Activated gamma-delta T cell treated with anti-CD3 and anti-CD28 coated beads, Interleukin-2, amount 50 U/mL, for 16 hours (primary cell): ENCODE results near the gene RALGAPA1.
A peak's percentile ranks its signal among the peaks of the same experiment; 100 is the strongest.
"Not testable (repeated sequence)": the region's sequence is repeated elsewhere in the genome, so short reads cannot be mapped to it uniquely, and the experiment has no call there.

Experiments
- DNase-seq: peaks from one replicate; pipeline ENCODE4 v3.0.0-alpha.2; 2020; ENCODE audit warnings: low read depth

The RALGAPA1 gene

DNA sequence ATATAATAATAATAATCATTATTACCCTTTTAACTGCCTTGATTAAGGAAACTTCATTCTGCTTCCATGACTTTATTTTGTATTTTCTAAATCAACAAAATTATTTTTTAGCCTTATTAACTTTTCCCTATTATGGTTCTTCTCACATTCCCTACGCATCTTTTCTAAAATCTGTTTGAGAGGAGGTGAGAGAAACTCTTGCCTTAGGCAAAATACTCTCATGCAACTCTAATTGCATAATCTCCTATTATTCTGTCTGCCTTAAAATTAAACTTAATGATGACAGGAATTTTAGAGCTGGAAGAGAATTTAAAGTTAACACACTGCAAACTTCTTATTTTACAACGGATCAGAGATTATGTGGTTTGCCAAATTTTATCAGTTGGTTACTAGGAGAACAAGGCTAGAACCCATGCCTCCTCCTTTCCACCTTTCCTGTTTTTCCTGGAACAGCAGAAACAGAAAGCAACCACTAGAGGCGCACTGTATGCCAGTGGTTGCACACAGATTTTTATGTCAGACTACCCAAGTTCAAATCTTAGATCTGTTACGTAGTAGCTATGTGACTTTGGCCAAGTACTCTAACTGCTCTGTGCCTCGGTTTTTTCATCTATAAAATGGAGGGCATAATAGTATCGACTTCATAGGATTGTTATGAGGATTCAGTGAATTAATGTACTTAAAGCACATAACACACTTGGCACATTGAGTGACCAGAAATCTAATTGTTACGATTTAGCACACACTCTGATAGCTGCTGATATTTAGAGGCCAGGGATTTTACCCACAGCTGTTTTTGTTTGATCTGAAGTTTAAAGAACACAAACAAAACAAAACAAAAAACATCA is 12.7 kb upstream of the RALGAPA1 start:
- no peak for DNase-seq

DNA sequence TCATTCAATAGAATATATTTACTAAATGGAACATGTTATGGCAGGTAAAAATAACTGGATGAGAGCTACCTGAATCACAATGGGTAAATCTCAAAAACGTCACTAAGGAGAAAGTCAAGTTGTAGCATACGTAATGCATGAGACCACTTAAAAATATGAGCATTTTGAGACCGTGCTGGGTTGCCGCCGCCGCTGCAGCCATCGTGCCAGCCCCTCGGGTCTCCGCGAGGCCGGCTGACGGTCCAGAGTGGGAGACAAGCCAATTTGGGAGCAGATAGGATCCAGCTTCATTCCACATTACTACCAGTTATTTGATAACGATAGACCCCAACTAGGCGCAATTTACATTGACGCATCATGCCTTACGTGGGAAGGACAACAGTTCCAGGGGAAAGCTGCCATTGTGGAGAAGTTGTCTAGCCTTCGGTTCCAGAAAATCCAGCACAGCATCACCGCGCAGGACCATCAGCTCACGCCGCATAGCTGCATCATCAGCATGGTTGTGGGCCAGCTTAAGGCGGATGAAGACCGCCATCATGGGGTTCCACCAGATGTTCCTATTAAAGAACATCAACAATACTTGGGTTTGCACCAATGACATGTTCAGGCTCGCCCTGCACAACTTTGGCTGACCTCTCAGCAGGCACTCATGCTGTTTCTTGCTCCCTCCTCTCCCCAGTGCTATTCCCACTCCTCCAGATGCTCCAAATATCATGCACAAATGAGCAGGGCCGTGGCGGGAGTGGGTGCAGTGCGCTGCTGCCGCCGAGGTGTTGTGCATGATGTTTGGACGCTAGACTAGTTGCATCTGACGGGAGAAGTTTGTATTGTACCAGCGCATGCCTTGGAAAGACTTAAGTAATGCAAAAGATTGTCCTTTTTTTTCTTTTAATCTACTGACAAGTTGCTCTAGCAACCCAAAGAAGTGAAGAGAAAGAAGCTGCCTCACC is 10.8 kb upstream of the RALGAPA1 start:
- DNase-seq, result no peak

DNA sequence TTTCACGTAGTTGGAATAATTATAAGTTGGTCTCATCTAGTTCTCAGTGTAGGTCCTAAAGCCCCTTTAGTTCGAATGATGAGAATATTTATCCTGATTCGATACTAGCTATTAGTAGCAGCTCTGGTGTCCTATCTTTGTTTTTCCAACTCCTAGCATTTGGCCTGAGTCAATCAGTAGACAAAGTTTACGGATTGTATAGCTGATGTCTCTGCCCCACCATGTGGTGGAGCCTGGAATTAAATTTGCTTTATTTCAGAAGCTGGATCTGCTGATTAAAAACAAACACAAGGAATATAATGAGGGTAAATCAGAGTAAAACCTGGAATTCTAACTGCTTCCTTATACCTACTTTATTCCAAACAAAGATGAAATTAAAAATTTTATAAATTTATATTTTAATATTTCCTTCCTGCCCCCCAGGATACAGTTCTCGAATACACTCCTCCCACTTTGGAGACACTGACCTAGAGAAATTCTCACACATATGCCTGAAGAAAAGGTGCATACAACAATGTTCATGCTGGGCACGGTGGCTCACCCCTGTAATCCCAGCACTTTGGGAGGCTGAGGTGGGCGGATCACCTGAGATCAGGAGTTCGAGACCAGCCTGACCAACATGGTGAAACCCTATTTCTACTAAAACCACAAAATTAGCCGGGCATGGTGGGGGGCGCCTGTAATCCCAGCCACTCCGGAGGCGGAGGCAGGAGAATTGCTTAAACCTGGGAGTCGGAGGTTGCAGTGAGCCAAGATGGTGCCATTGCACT is 9.4 kb upstream of the RALGAPA1 start:
- DNase-seq, result no peak

DNA sequence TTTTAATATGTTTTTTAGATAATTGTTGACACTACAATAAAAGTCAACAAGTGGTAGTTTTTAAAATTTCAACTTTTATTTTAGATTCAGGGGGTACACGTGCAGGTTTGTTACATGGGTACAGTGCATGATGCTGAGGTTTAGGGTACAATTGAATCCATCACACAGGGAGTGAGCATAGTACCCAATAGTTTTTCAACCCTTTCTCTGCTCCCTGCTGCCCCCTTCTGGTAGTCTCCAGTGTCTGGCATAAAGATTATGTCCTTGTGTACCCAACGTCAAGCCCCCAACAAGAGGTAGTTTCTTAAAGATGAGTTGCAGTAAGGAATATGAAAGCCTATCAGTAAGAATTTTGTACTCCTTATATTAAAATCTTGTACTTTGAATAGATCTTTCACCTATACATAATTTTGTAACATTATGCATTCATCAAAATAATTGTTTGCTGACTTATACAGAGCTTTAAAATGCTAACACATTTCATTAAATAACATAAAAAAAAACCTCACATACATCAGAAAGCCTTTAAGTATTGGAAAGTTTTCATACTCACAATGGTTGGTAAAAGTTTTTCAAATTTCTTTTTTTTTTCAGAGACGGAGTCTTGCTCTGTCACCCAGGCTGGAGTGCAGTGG is 5.4 kb upstream of the RALGAPA1 start:
- peak; percentile 73 for DNase-seq

DNA sequence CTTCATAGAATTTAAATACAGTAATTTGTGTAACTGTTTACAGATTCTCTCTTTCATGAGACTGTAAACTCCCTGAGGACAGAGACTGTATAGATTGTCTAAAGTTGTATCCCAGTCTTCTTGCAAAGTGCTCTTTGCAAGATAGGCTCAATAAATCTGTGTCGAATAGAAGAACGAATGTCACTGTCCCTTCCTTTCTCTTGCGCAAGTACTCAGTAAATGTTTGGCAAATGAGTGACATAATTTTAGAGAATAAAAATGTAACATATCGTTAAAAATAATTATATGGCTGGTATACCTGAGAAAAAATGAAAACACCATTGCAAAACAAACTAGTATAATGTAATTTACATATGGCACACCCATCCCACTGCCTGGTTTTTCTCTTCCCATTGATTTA is 1.9 kb upstream of the RALGAPA1 start:
- DNase-seq, result no peak

DNA sequence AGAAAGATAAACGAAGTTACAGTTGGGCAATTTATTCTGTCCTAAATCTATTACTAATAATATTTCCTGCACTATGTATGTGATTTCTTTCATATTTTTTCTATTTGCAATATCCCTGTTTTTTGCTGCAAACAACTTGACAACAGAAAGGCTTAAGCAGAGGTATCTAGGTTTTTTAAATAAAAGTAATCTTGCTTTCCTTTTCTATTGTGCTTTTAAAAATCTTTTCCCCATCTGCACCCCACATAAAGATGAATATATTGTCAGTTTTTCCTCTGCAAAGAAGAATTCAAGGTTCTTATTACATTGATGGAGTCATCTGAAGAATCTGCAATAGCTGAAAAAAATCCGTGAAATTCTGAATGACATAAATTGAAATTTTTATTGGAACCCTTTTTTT is 502 bp upstream of the RALGAPA1 start:
- no peak for DNase-seq

DNA sequence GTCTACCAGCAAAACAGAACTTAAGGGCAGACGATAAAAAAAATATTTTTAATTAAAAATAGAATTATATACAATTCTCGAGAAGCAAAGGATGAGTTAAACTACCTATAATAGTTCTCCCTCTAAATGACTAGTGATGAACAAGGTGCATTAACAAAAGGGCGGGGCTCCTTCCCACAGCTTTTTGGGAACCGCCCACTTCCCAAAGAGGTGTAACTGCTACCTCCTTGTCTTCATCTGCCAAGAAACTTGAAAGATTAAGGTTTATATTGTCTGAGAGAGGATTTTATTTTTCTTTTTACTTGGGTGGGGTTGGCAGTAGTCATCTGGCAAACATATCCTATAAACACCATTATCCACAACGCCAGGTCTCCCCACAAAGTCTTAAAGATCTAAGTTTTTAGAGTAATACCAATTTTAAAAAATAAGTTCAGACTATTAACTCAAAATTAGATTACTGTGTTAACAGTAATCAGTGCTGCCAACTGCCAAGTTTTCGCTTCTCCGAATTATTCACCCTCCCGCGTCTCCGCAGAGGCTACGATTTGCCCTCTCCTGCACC is 938 bp downstream of the RALGAPA1 start:
- no peak for DNase-seq

DNA sequence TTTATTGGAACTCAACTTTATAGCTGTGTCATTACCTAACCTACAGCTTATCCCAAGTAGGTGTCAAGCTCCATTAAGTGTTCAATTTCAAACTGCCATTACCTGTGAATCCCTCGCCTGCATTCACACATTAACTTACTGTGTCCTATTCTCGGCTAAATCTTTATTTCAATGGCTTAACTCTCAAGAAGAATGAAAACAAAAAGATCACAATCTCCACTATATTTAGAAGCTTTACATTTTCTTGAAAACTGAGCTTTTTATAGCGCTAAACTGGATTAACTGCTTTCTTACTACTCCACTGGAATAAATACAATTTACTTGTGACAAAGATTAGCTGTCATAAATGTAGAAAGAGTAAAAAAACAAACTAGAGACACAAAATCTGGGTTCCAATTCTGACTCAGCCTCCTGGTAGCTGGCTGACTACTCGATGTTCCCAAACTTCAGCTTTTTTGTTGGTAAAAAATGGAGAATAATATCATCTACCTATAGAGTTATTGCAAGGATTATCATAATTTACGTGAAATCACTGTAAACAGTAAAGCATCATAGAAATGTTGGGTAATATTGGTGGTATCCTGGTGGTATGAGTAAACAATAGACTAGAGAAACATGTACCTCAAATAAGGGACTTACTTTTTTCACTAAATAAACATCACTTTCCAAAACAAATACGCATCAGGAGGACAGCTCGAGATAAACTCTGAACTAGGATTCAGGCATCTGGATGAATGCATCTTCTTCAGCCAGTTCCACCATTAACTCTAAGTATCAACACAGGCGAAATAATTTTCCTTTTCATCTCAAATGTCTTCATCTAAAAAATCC is 1.7 kb downstream of the RALGAPA1 start:
- DNase-seq, result no peak

DNA sequence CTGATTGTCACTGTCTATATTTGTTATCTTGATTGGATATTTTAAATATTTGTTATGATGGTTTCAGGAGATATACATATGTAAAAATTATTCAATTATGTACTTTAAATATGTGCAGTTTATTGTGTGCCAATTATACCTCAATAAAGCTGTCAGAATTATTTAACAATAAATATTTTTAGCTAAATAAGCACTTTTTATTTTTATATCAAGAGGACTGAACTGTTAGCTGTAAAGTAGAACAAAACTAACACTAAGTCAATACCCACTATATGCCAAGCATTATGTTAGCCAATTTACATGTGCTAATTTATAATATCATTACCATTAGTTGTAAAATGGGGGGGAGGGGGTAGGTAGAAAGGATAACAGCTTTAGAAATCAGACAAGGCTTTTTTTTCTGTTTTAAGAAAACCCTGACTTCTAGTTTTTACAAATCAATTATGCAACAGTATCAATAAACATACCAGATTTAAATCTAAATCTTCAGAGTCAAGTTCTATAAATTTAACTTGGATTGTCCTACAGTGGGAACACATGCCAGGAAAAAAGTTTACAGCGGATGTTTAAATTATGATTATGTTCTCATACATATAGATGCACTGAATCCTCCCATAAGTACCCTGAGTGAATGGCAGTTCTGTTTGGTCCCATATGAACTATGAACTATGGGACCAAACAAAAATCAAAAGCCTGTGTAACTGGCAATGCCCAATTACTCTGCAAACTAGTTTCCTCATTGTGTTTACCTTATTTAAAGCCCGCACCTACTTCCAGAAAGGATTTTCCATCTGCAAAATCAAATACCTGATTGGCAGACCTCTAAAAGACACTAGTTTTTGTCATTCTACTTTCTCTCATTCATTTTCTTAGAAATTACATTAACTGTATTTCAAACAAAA is 2.8 kb downstream of the RALGAPA1 start:
- DNase-seq, result no peak

DNA sequence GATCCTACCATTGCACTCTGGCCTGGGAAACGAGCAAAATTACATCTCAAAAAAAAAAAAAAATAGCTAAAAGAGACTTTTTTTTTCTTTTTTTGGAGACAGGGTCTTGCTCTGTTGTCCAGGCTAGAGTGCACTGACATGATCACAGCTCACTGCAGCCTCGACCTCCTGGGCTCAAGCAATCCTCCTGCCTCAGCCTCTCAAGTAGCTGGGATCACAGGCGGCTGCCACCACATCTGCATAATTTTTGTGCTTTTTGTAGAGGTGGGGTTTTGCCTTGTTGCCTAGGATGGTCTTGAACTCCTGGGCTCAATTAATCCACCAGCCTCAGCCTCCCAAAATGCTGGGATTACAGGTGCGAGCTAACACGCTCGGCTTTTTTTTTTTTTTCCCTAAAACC is 11.3 kb downstream of the RALGAPA1 start:
- DNase-seq, result no peak

DNA sequence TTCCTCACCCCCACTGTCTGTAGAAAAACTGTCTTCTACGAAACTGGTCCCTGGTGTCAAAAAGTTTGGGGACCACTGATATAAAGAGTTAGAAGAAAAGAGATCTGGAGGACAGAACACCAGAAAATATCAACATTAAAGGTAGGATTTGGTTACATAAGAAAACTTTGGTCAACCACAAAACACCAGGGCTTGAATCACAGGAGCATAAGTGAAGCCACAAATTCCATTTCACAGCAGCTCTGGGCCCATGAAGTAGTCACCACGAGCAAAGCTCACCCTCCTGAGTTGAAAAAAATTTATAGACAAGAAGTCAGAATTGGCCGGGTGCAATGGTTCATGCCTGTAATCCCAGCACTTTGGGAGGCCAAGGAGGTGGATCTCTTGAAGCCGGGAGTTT is 19.4 kb downstream of the RALGAPA1 start:
- no peak for DNase-seq

DNA sequence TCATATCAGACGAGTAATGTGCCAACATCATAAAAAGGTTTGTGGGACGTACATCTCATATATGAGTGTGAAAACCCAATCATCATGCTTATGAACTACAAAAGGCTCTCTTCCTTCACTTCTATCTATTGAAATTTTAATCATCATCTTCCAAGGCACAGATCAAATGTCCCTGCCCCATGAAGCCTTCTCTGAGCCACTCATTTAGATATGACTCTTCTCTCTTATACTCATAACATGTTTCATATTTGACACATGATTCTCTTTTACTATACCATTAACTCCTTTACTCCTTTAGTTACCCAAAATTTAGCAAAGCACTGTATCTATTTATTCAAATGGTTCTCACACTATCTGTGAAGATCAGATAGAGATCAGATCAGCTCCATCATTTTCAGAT is 22.2 kb downstream of the RALGAPA1 start:
- DNase-seq, result no peak

DNA sequence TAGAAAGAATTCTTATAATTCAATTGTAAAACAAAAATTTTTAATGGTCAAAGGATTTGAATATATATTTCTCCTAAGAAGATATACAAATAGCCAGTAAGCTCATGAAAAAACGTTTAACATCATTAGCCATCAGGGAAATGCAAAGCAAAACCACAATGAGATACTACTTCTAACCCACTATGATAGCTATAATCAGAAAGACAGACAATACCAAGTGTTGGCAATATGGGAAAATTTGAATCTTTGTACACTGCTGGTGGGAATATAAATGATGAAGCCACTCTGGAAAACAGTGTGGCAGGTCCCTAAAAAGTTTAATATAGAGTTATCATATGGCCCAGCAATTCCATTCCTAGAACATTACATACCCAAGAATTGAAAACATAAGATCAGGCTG is 25.4 kb downstream of the RALGAPA1 start:
- DNase-seq, result no peak

DNA sequence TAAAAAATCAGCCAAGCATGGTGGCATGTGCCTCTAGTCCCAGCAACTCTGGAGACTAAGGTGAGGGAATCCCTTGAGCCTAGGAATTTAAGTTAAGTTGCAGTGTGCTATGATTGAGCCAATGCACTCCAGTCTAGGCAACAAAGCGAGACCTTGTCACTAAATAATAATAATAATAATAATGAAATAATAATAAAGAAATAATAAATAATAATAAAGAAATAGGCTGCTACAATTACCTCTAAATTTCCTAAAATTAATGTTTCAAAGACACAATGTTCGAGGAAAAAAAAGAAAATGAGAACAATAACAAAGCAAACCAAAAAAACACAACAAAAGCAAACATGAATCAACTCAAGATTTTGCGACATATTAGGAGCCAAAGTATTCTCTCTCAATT is 29.7 kb downstream of the RALGAPA1 start:
- DNase-seq, result no peak

DNA sequence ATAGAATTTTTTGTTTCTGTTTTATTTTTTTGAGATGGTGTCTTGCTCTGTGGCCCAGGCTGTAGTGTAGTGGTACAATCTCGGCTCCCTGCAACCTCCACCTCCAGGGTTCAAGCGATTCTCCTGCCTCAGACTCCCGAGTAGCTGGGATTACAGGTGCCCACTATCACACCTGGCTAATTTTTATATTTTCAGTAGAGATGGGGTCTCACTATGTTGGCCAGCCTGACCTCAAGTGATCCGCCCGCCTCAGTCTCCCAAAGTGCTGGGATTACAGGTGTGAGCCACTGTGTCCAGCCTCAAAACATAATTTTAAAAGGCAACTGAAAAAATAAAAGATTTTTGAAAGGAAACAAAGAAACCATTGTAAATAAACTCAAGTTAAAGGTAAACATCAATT is 31.5 kb downstream of the RALGAPA1 start:
- DNase-seq, result not testable (repeated sequence)

DNA sequence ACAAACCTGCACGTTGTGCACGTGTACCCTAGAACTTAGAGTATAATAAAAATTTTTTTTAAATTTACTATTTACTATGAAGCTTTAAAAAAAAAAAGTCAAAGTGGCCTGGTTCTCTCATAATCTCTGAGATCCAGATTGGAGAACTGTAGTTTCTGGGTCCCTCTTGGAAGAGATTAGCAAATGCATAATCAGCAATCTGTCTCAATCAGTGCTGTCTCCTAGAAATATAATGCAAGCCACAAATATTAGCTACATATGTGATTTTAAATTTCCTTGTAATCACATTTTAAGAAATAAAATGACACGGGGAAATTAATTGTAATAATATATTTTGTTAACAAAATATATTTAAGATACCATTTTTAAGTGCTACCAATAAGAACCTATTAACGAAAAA is 32.3 kb downstream of the RALGAPA1 start:
- no peak for DNase-seq

DNA sequence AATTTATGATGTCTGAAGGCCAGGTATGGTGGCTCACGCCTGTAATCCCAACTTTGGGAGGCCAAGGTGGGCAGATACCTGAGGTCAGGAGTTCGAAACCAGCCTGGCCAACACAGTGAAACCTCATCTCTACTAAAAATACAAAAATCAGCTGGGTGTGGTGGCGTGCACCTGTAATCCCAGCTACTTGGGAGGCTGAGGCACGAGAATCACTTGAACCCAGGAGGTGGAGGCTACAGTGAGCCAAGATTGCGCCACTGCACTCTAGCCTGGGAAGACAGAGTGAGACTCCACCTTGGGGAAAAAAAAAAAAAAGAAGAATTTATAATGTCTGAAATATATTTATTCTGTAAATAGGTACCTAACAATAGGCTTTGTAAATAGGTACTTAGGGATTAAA is 33.0 kb downstream of the RALGAPA1 start:
- not testable (repeated sequence) for DNase-seq

DNA sequence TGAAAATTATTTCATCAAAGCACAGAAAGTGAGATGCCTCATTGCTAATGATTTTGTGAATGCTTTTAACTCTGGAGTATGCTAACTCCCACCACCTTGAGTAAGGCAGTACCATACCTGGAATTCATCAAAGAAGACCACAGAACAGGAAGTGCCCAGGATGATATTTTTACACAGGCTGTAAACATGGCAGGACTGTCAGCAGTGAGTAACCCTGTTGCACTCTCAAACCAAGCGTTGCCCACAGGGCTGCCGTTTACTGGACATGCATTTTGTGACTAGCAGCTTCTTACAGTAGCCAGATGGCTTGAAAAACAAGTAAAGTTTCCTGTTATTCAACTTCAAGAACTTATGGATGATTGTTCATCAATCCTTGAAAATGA is 42.4 kb downstream of the RALGAPA1 start:
- no peak for DNase-seq

DNA sequence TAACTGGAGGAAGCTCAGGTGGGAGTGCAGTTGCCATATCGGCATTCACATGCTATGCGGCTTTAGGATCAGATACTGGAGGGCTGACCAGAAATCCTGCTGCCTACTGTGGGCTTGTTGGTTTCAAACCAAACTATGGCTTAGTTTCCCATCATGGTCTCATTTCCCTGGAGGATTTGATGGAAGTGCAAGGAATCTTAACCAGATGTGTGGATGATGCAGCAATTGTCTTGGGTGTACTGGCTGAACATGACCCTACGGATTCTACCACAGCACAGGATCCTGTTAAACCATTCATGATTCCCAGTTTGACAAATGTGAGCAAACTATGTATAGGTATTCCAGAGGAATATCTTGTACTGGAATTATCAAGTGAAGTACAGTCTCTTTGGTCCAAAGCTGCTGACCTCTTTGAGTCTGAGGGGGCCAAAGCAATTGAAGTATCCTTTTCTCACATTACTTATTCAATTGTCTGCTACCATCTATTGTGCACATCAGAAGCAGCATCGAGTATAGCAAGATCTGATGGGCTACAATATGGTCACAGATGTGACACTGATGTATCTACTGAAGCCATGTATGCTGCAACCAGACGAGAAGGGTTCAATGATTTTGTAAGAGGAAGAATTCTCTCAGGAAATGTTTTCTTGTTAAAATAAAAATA is 42.9 kb downstream of the RALGAPA1 start:
- no peak for DNase-seq
